Left lung (tissue), 10 donors: ENCODE results near the gene IRGQ. TPM values are rescaled to one million over a fixed set of nuclear protein-coding genes. Genes with fewer than 3 reads are reported as not detected.
"Not testable (repeated sequence)": the region's sequence is repeated elsewhere in the genome, so short reads cannot be mapped to it uniquely, and the experiment has no call there.

Source experiments
- ATAC-seq: fragments of 200-7000 bp; cut with Tn5 transposase; one replicate; pipeline ENCODE4 v1.9.1; 2020; ENCODE audit warnings: moderate library complexity
- DNase-seq, 4 donors: peaks; one replicate each; pipeline ENCODE4 v3.0.0-alpha.2; 2013 to 2020
- H3K27ac ChIP-seq, 2 donors: fragments of 200-600 bp; sonication (generic) in 1 of 2; one replicate each; pipeline versions ENCODE4 v1.5.0 to v1.8.0; 2020 to 2021
- H3K27me3 ChIP-seq, 2 donors: fragments of 200-600 bp; sonication (generic) in 1 of 2; one replicate each; pipeline versions ENCODE4 v1.5.0 to v1.8.0; 2020 to 2021
- H3K36me3 ChIP-seq, 2 donors: fragments of 200-600 bp; sonication (generic) in 1 of 2; one replicate each; pipeline versions ENCODE4 v1.5.0 to v1.8.0; 2020 to 2021
- H3K4me1 ChIP-seq, 2 donors: fragments of 200-600 bp; one replicate each; pipeline ENCODE4 v1.8.0; 2021
- H3K4me3 ChIP-seq, 2 donors: fragments of 200-600 bp; sonication (generic) in 1 of 2; one replicate each; pipeline versions ENCODE4 v1.5.0 to v1.8.0; 2020 to 2021; ENCODE audit warnings: mild to moderate bottlenecking in 1 of 2
- H3K9me3 ChIP-seq, 2 donors: fragments of 200-600 bp; sonication (generic) in 1 of 2; one replicate each; pipeline versions ENCODE4 v1.5.0 to v1.8.0; 2020 to 2021
- intact Hi-C, 2 donors: fragments of 100-400 bp; cut with DNase I; formaldehyde crosslinking; loops; one replicate each; pipeline versions ENCODE4 v1.11.2 to v1.14.2; 2022
- polyA plus RNA-seq, 6 donors: library from polyadenylated mRNA; unstranded; fragments of 120-200 nt; gene quantifications; one replicate each; pipeline ENCODE4 v1.2.1, GENCODE V29; 2013; ENCODE audit not compliant: insufficient read length in 6 of 6
- total RNA-seq, 2 donors: library from RNA; stranded (reverse); fragmentation: NEBNext Ultra II Directional; extraction: Animal tissue kit (Norgen Biotek cat#: 25700); gene quantifications; one replicate each; pipeline ENCODE4 v1.2.1, GENCODE V29; 2021
- TF ChIP-seq, protein P1 (sequence below), 2 donors: fragments of 200-600 bp; sonication (generic) in 1 of 2; IDR thresholded peaks; one replicate each; pipeline versions ENCODE4 v1.5.0 to v1.8.0; 2021; ENCODE audit warnings: antibody characterized with exemption in 2 of 2
- donor health status: DM: no; HTN: yes; CAD: no.
- donor health status: DM: no; HTN: no; CAD: no.

IRGQ gene
- total and polyA plus RNA-seq, 8 donors = 15.1 to 27.6 (median 17.7) TPM

DNA sequence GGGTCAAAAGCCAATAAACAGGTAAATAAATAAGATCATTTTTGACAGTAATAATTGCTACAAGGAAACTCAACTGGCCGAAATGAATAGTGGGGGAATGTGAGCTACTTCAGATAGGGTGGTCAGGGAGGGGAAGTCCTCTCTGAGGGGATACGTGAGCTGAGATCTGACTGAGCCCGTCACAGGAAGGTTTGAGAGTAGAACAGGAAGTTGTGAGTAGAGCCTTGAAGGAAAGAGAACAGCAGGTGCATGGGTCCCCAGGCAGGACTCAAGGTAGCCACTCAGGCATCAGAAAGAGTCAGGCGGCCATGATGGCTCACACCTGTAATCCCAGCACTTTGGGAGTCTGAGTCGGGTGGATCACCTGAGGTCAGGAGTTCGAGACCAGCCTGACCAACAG, 6.3 kb downstream of the IRGQ start:
- TF ChIP-seq, protein P1, sequence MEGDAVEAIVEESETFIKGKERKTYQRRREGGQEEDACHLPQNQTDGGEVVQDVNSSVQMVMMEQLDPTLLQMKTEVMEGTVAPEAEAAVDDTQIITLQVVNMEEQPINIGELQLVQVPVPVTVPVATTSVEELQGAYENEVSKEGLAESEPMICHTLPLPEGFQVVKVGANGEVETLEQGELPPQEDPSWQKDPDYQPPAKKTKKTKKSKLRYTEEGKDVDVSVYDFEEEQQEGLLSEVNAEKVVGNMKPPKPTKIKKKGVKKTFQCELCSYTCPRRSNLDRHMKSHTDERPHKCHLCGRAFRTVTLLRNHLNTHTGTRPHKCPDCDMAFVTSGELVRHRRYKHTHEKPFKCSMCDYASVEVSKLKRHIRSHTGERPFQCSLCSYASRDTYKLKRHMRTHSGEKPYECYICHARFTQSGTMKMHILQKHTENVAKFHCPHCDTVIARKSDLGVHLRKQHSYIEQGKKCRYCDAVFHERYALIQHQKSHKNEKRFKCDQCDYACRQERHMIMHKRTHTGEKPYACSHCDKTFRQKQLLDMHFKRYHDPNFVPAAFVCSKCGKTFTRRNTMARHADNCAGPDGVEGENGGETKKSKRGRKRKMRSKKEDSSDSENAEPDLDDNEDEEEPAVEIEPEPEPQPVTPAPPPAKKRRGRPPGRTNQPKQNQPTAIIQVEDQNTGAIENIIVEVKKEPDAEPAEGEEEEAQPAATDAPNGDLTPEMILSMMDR (IDR thresholded peaks at IDR 0.05) = no peak
- Histone ChIP-seq H3K4me3 (no peak overlapping the region), H3K9me3 (no peaks in the 10 kb centered on the region), H3K27ac (no peak overlapping the region), H3K4me1 (peaks cover 9 to 13% of the 10 kb centered on the region in 2 donors), H3K27me3 (no peaks in the 10 kb centered on the region), H3K36me3 (peaks cover 0 to 57% of the 10 kb centered on the region in 2 donors)
- ATAC-seq (no peak), DNase-seq (no peak)
- intact Hi-C loops = no loop called here

DNA sequence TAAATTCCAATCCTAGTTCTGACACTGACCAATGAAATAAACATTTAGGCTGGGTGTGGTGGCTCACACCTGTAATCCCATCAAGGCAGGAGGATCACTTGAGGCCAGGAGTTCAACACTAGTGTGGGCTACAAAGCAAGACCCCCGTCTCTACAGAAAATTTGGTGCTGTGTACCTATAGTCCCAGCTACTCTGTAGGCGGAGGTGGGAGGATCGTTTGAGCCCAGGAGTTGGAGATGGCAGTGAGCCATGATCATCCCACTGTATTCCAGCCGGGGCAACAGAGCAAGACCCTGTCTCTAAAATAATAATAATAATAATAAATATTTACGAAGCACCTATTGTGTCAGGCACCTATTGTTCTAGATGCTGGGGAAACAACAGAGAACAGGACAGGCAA, 6.7 kb downstream of the IRGQ start:
- H3K27ac ChIP-seq = no peak overlapping the region
- H3K27me3 ChIP-seq = no peaks in the 10 kb centered on the region
- DNase-seq (no peak), ATAC-seq (no peak)
- H3K9me3 ChIP-seq = no peaks in the 10 kb centered on the region
- peaks cover 0 to 57% of the 10 kb centered on the region in 2 donors for H3K36me3 ChIP-seq
- intact Hi-C loops = no loop called here
- H3K4me3 ChIP-seq = no peak overlapping the region
- TF ChIP-seq, protein P1 (IDR thresholded peaks at IDR 0.05) = no peak
- peaks cover 5 to 9% of the 10 kb centered on the region in 2 donors for H3K4me1 ChIP-seq

DNA sequence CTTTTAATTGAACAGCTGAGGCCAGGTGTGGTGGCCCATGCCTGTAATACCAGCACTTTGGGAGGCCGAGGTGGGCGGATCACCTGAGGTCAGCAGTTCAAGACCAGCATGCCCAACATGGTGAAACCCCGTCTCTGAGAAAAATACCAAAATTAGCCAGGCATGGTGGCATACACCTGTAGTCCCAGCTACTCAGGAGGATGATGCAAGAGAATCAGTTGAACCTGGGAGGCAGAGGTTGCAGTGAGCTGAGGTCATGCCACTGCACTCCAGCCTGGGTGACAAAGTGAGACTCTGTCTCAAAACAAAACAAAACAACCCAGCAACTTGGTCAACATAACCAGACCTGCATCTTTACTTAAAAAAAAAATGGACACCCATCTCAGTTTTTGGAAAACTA, 8.9 kb downstream of the IRGQ start:
- H3K9me3 ChIP-seq, intact Hi-C loops, H3K27ac ChIP-seq, H3K4me1 ChIP-seq, ATAC-seq, DNase-seq, H3K4me3 ChIP-seq, H3K27me3 ChIP-seq: not testable (repeated sequence)
- H3K36me3 ChIP-seq = peaks cover 0 to 36% of the 10 kb centered on the region in 2 donors

DNA sequence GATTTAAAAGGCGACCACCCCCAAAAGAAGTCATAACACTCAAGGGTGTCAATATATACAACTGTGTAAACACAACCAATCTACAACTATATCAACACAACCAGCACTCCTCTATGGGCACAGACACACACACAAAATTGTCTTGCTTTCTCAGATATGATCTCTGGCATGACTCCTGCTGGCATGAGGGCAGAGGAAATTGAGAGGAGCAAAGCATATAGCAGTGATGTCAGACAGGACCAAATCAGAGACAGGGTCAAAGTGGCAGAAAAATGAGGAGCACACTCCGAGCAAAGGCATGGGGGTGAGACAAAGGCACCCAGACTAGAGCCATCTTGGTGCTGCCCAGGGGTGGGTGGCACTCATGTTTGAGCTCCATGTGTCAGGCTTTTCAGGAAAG, 9.6 kb downstream of the IRGQ start:
- DNase-seq = no peak
- Histone ChIP-seq H3K4me3 (no peak overlapping the region), H3K27me3 (no peaks in the 10 kb centered on the region), H3K4me1 (peaks cover 0 to 7% of the 10 kb centered on the region in 2 donors), H3K36me3 (peaks cover 0 to 29% of the 10 kb centered on the region in 2 donors), H3K27ac (no peak overlapping the region), H3K9me3 (no peaks in the 10 kb centered on the region)
- ATAC-seq = no peak
- TF ChIP-seq, protein P1 (IDR thresholded peaks at IDR 0.05) = no peak
- intact Hi-C loops = no loop called here

DNA sequence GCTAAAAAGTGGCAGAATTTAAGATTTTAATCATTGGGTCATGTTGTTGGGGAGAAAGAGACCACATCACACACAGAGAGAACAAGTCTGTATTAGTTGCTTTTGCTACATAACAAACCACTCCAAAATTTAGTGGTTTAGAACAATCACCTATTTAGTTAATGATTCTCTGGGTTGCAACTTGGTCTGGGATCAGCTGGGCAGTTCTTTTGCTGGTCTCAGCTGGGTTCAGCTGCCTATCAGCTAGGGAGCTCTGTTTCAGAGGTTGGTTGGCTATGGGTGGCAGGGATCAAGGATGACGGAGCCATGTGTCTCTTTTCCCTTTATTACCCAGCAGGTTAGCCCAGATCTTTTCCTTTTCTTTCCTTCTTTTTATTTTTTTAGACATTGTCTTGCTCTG, 11.4 kb downstream of the IRGQ start:
- H3K36me3 ChIP-seq = peaks cover 0 to 11% of the 10 kb centered on the region in 2 donors
- H3K27me3 ChIP-seq = no peaks in the 10 kb centered on the region
- no peaks in the 10 kb centered on the region for H3K9me3 ChIP-seq
- ATAC-seq (no peak), DNase-seq (no peak)
- intact Hi-C loops = no loop called here
- peaks cover 0 to 21% of the 10 kb centered on the region in 2 donors for H3K4me1 ChIP-seq
- TF ChIP-seq, protein P1 (IDR thresholded peaks at IDR 0.05) = no peak
- peak overlapping the region in 1 of 2 donors; percentile 0 for H3K27ac ChIP-seq
- H3K4me3 ChIP-seq = no peak overlapping the region

DNA sequence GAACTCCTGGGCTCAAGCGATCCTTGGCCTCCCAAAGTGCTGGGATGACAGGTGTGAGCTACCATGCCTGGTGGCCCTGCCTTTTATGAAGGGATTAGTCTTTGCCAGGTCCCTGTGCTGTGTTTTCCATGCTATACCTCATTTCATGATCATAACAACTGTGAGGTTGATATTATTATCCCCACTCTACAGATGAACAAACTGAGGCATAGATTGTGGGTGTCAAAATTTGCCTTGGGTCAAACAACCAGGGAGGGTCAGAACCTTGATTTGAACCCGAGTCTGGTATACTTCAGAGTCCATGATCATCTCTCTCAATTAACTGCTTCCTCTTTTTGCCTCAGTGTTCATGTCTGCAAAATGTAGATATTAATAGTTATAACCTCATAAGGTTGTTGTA, 13.4 kb downstream of the IRGQ start:
- H3K36me3 ChIP-seq = peaks cover 0 to 11% of the 10 kb centered on the region in 2 donors

More for the DNA sequence above, 13.4 kb downstream of the IRGQ start:
- H3K27me3 ChIP-seq = no peaks in the 10 kb centered on the region
- no peak overlapping the region for H3K4me3 ChIP-seq
- H3K27ac ChIP-seq = no peak overlapping the region
- DNase-seq (no peak), ATAC-seq (no peak)
- H3K9me3 ChIP-seq = no peaks in the 10 kb centered on the region
- H3K4me1 ChIP-seq = peaks cover 0 to 21% of the 10 kb centered on the region in 2 donors
- TF ChIP-seq, protein P1 (IDR thresholded peaks at IDR 0.05) = no peak
- intact Hi-C loops = no loop called here
